ENCODE data around the gene ASIP.
"Not testable (repeated sequence)": the region's sequence is repeated elsewhere in the genome, so short reads cannot be mapped to it uniquely, and the experiment has no call there.

The ASIP gene

GRCh38 chr20:34242879-34243278 is 1.7 kb downstream of the ASIP start:
- no peak for DNase-seq (ENCODE audit: low read depth)

- no peak for DNase-seq (ENCODE audit: low read depth)
Observed at GRCh38 chr20:34243377-34243776, 2.2 kb downstream of the ASIP start.

GRCh38 chr20:34246126-34246626 is 5.0 kb downstream of the ASIP start:
- DNase-seq (ENCODE audit: low read depth) = no peak

- no peak for DNase-seq (ENCODE audit: low read depth)
Observed at GRCh38 chr20:34249291-34249690, 8.1 kb downstream of the ASIP start.

GRCh38 chr20:34250005-34250404 is 8.8 kb downstream of the ASIP start:
- no peak for DNase-seq (ENCODE audit: low read depth)

- DNase-seq (ENCODE audit: low read depth) = no peak
Observed at GRCh38 chr20:34251619-34252018, 10.4 kb downstream of the ASIP start.

GRCh38 chr20:34252431-34253086 is 11.3 kb downstream of the ASIP start:
- not testable (repeated sequence) for DNase-seq (ENCODE audit: low read depth)

GRCh38 chr20:34254979-34255378 is 13.8 kb downstream of the ASIP start:
- DNase-seq (ENCODE audit: low read depth) = no peak

- no peak for DNase-seq (ENCODE audit: low read depth)
Observed at GRCh38 chr20:34256629-34257124, 15.5 kb downstream of the ASIP start.

- no peak for DNase-seq (ENCODE audit: low read depth)
Observed at GRCh38 chr20:34260208-34260942, 19.2 kb downstream of the ASIP start.

- no peak for DNase-seq (ENCODE audit: low read depth)
Observed at GRCh38 chr20:34262488-34263288, 21.5 kb downstream of the ASIP start.

- not testable (repeated sequence) for DNase-seq (ENCODE audit: low read depth)
Observed at GRCh38 chr20:34263468-34263867, 22.2 kb downstream of the ASIP start.

GRCh38 chr20:34264141-34264540 is 22.9 kb downstream of the ASIP start:
- no peak for DNase-seq (ENCODE audit: low read depth)

GRCh38 chr20:34268145-34268544 is 26.9 kb downstream of the ASIP start:
- DNase-seq (ENCODE audit: low read depth) = no peak

- DNase-seq (ENCODE audit: low read depth) = peak; percentile 1
Observed at GRCh38 chr20:34268851-34269636, 27.8 kb downstream of the ASIP start.

- DNase-seq (ENCODE audit: low read depth) = no peak
Observed at GRCh38 chr20:34269996-34270627, 28.9 kb downstream of the ASIP start.

- no peak for DNase-seq (ENCODE audit: low read depth)
Observed at GRCh38 chr20:34271956-34272355, 30.7 kb downstream of the ASIP start.

GRCh38 chr20:34274694-34275093 is 33.5 kb downstream of the ASIP start:
- no peak for DNase-seq (ENCODE audit: low read depth)

- no peak for DNase-seq (ENCODE audit: low read depth)
Observed at GRCh38 chr20:34281177-34281576, 40.0 kb downstream of the ASIP start.

- DNase-seq (ENCODE audit: low read depth) = no peak
Observed at GRCh38 chr20:34282041-34282440, 40.8 kb downstream of the ASIP start.

GRCh38 chr20:34283844-34284243 is 42.6 kb downstream of the ASIP start:
- DNase-seq (ENCODE audit: low read depth) = no peak
